Measurements from ENCODE around the gene CAPN12.

- no peak for TF ChIP-seq GATA3 (IDR thresholded peaks at IDR 0.05; ENCODE audit: low read depth, low read length)
- no peak for TF ChIP-seq GATA2 (IDR thresholded peaks at IDR 0.05; ENCODE audit: low read depth, low read length)
Observed at GRCh38 chr19:38726761-38727301, 17.4 kb downstream of the CAPN12 start.

Data from SH-SY5Y (cell line).